ENCODE data around the gene ARHGEF25. TPM values are rescaled to one million over a fixed set of nuclear protein-coding genes. Genes with fewer than 3 reads are reported as not detected.
A peak's percentile ranks its signal among the peaks of the same experiment; 100 is the strongest.

Gene ARHGEF25
- total RNA-seq, 1 experiment from 2014 or later = 20.9 TPM

DNA sequence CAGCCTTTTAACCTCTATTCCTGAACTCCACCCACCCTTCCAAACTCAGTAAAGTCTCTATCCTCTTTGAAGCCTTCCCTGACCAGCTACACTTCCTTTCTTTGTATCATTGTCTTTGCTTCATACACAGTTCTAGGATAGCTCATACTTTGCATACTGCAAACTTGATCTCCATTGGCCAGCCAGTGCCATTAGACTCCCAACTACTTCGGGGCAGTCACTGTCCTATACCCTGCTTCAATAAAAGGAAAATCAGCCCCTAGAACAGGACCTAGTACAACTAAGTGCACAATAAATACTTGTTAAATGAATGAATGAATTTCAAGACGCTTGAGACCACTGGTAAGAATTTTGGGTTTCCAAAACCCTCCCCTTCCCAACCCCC is 20.8 kb upstream of the ARHGEF25 start:
- H3K27me3 ChIP-seq (replicated peaks; ENCODE audit: insufficient read depth, low read depth, low read length, poor library complexity) = peaks cover 4% of the 10 kb centered on the region
- no peaks in the 10 kb centered on the region for H3K36me3 ChIP-seq (ENCODE audit: insufficient read depth, low read length, poor library complexity, severe bottlenecking)
- peaks cover 7% of the 10 kb centered on the region for H3K4me1 ChIP-seq (ENCODE audit: insufficient read depth, low read length, poor library complexity, severe bottlenecking)
- peak overlapping the region; percentile 48 for H3K27ac ChIP-seq (ENCODE audit: low read depth, low read length, poor library complexity, severe bottlenecking)
- no peak for DNase-seq (ENCODE audit: low spot score)
- peak overlapping the region; percentile 82 for H3K4me3 ChIP-seq (ENCODE audit: low read depth, low read length, poor library complexity, severe bottlenecking)
- no peaks in the 10 kb centered on the region for H3K9me3 ChIP-seq (ENCODE audit: low read depth, low read length, poor library complexity, severe bottlenecking)
- ChIA-PET CTCF (interaction anchor here (0.6 kb wide), 1 partner anchor 25 kb away, joined by 5 read pairs; no protein-coding TSS in a partner anchor), POLR2A (ENCODE audit: low non-redundant PET) (no interaction called here)
- no TSS peak for BruUV-seq (replicated peaks)
- intact Hi-C loops (cut with micrococcal nuclease; ENCODE audit: unreplicated experiment) = no loop called here
- no peak for TF ChIP-seq EZH2 (IDR thresholded peaks at IDR 0.05; ENCODE audit: borderline replicate concordance, low read depth, low read length, poor library complexity, severe bottlenecking)
- no peak for TF ChIP-seq CTCF (conservative IDR thresholded peaks at IDR 0.05; ENCODE audit: low read depth, low read length)

- H3K9me3 ChIP-seq (ENCODE audit: low read depth, low read length, poor library complexity, severe bottlenecking) = no peaks in the 10 kb centered on the region
- DNase-seq (ENCODE audit: low spot score) = peak; percentile 61
These were observed 20.1 kb upstream of the ARHGEF25 start, which contains the start of gene PIP4K2C for GRCh38 chr12:57590864-57591781. Gene PIP4K2C, plus strand, starts transcription at chr12:57591192. Its CDS starts 98 bp downstream, at chr12:57591290.

More at GRCh38 chr12:57590864-57591781, 20.1 kb upstream of the ARHGEF25 start, which contains the start of gene PIP4K2C:
- Histone ChIP-seq H3K4me3 (ENCODE audit: low read depth, low read length, poor library complexity, severe bottlenecking) (peak within 1 kb of the TSS; percentile 82), H3K27ac (ENCODE audit: low read depth, low read length, poor library complexity, severe bottlenecking) (peak within 1 kb of the TSS; percentile 48), H3K36me3 (ENCODE audit: insufficient read depth, low read length, poor library complexity, severe bottlenecking) (no peaks in the 10 kb centered on the region), H3K4me1 (ENCODE audit: insufficient read depth, low read length, poor library complexity, severe bottlenecking) (peaks cover 7% of the 10 kb centered on the region), H3K27me3 (replicated peaks; ENCODE audit: insufficient read depth, low read depth, low read length, poor library complexity) (peaks cover 4% of the 10 kb centered on the region)
- ChIA-PET CTCF (interaction anchor here (2.6 kb wide), 1 partner anchor 8 kb away, joined by 13 read pairs; no protein-coding TSS in a partner anchor), POLR2A (ENCODE audit: low non-redundant PET) (no interaction called here)
- intact Hi-C loops (cut with micrococcal nuclease; ENCODE audit: unreplicated experiment) = no loop called here
- TF ChIP-seq CTCF (conservative IDR thresholded peaks at IDR 0.05; ENCODE audit: low read depth, low read length) (no peak), EZH2 (IDR thresholded peaks at IDR 0.05; ENCODE audit: borderline replicate concordance, low read depth, low read length, poor library complexity, severe bottlenecking) (no peak)
- BruUV-seq (replicated peaks) = no TSS peak
